ENCODE measurements around the gene APEX1.
"Not testable (repeated sequence)": the region's sequence is repeated elsewhere in the genome, so short reads cannot be mapped to it uniquely, and the experiment has no call there.

APEX1 gene

DNA sequence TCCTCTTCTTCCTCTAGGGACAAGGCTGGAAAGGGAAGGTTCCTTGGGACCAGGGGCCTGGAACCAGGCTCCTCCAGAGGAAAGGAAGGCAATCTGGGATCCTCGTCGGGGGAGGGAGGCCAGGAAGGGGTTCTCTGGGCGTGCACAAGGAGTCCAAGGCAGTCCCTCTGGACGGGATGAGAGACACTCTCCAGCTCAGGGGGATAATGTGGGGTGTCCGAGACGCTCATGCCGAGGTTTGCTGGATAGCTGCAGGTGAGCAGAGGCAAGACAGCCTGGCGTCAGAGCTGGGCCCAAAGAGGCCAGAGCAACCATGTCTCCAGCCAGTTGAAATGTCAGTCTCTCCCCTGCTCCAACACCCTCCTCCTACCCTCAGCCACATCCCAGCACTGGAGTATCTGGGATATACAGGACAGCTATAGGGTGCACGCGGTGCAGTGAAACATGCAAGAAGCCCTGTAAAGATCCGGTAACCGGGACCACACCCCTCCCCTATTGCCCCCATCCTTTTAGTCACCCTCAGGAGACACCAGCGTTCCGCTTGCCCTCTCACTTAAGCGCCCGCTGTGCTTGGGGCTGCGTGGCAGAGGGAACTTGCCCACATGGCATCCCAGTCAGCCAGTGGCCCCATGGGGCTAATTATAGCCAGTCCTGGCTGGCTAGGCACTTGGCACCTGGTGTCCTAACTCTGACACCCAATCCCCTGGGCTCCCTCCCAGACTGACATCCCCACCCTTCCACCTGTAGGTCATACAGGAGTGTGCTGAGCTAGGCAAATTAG, 19.3 kb upstream of the APEX1 start, which contains the start of gene KLHL33:
Gene KLHL33 (minus strand): TSS at position 585 of the 781 bp plus-strand sequence. CDS start 355 bp downstream, at position 230.
- H3K27me3 ChIP-seq (ENCODE audit: control insufficient read depth in 2 of 2, insufficient read depth in 2 of 2, low read length in 2 of 2) = no peaks in the 10 kb centered on the region
- H3K4me3 ChIP-seq (ENCODE audit: low read length in 2 of 2) = peak within 1 kb of the TSS in 1 of 2 donors; percentile 31
- no peaks in the 10 kb centered on the region for H3K9me3 ChIP-seq (ENCODE audit: control insufficient read depth in 2 of 2, low read length in 2 of 2)
- no peak within 1 kb of the TSS for H3K9ac ChIP-seq (ENCODE audit: low read depth in 1 of 2, low read length in 2 of 2)
- peak within 1 kb of the TSS in 1 of 2 donors; percentile 9 for H3K27ac ChIP-seq (ENCODE audit: low read depth in 2 of 2, low read length in 2 of 2)
- no peaks in the 10 kb centered on the region for H3K36me3 ChIP-seq (ENCODE audit: control insufficient read depth in 2 of 2, insufficient read depth in 2 of 2, low read length in 2 of 2)
- H3K4me1 ChIP-seq (ENCODE audit: control insufficient read depth in 2 of 2, insufficient read depth in 2 of 2, low read length in 2 of 2) = no peaks in the 10 kb centered on the region

DNA sequence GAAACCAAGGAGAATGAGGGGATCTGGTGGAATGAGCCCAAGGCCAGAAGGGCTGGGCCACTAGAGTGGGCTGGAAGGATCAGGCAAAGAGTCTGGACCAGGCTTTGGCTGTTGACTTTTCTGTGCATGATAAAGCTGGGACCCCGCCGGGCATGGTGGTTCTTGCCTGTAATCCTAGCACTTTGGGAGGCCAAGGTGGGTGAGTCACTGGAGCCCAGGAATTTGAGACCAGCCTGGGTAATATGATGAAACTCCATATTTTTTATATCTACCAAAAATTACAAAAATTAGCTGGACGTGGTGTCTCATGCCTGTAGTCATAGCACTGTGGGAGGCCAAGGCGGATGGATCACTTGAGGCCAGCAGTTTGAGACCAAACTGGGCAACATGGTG, 18.7 kb upstream of the APEX1 start:
- H3K27ac ChIP-seq (ENCODE audit: low read depth in 2 of 2, low read length in 2 of 2) = no peak overlapping the region

DNA sequence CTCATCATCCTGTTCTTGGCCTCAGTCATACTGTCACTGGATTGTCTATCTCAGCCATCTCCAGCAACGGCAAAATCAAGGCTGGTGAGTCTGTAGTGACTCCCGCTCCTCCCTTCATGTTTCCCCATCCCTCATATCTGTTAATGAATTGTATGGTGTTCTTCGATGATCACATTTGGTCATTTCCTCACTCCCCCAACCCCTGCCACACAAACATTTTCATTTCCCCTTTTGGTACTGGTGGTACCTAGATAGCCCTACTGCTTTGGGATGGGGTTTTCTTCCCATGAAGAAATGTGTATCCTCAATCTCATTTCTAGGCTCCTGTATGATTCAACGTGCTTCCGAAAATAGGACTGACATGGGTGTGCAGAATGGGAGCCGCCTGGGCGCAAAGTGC, 16.4 kb upstream of the APEX1 start:
- no peaks in the 10 kb centered on the region for H3K4me1 ChIP-seq (ENCODE audit: control insufficient read depth in 2 of 2, insufficient read depth in 2 of 2, low read length in 2 of 2)
- H3K27ac ChIP-seq (ENCODE audit: low read depth in 2 of 2, low read length in 2 of 2) = no peak overlapping the region
- H3K9me3 ChIP-seq (ENCODE audit: control insufficient read depth in 2 of 2, low read length in 2 of 2) = no peaks in the 10 kb centered on the region
- H3K4me3 ChIP-seq (ENCODE audit: low read length in 2 of 2) = no peak overlapping the region
- H3K9ac ChIP-seq (ENCODE audit: low read depth in 1 of 2, low read length in 2 of 2) = no peak overlapping the region
- H3K27me3 ChIP-seq (ENCODE audit: control insufficient read depth in 2 of 2, insufficient read depth in 2 of 2, low read length in 2 of 2) = no peaks in the 10 kb centered on the region
- no peaks in the 10 kb centered on the region for H3K36me3 ChIP-seq (ENCODE audit: control insufficient read depth in 2 of 2, insufficient read depth in 2 of 2, low read length in 2 of 2)

More for the DNA sequence above, 18.7 kb upstream of the APEX1 start:
- no peak overlapping the region for H3K9ac ChIP-seq (ENCODE audit: low read depth in 1 of 2, low read length in 2 of 2)
- no peaks in the 10 kb centered on the region for H3K36me3 ChIP-seq (ENCODE audit: control insufficient read depth in 2 of 2, insufficient read depth in 2 of 2, low read length in 2 of 2)
- no peak overlapping the region for H3K4me3 ChIP-seq (ENCODE audit: low read length in 2 of 2)
- no peaks in the 10 kb centered on the region for H3K27me3 ChIP-seq (ENCODE audit: control insufficient read depth in 2 of 2, insufficient read depth in 2 of 2, low read length in 2 of 2)
- H3K9me3 ChIP-seq (ENCODE audit: control insufficient read depth in 2 of 2, low read length in 2 of 2) = no peaks in the 10 kb centered on the region
- no peaks in the 10 kb centered on the region for H3K4me1 ChIP-seq (ENCODE audit: control insufficient read depth in 2 of 2, insufficient read depth in 2 of 2, low read length in 2 of 2)

DNA sequence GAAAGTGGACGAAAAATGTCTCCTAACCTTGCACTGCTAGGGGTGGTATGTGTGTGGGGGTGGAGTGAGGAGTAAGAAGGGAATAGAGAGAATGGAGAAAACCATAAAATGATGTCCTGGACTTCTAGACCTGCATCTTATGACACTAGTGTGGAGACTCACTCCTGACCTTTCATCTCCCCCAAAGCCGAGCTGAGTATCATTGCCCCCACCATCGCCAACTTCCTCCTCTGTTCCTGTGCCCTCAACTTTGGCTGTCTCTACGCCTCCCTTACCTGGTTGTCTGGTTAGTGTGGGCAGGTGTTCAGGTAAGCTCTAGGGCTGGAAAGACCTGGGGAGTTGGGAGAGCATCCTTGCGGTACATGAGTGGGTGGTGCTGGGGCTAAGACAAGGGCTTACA, 14.6 kb upstream of the APEX1 start:
- Histone ChIP-seq H3K4me1 (ENCODE audit: control insufficient read depth in 2 of 2, insufficient read depth in 2 of 2, low read length in 2 of 2) (no peaks in the 10 kb centered on the region), H3K27ac (ENCODE audit: low read depth in 2 of 2, low read length in 2 of 2) (no peak overlapping the region), H3K9ac (ENCODE audit: low read depth in 1 of 2, low read length in 2 of 2) (no peak overlapping the region), H3K9me3 (ENCODE audit: control insufficient read depth in 2 of 2, low read length in 2 of 2) (no peaks in the 10 kb centered on the region), H3K27me3 (ENCODE audit: control insufficient read depth in 2 of 2, insufficient read depth in 2 of 2, low read length in 2 of 2) (no peaks in the 10 kb centered on the region), H3K4me3 (ENCODE audit: low read length in 2 of 2) (no peak overlapping the region), H3K36me3 (ENCODE audit: control insufficient read depth in 2 of 2, insufficient read depth in 2 of 2, low read length in 2 of 2) (no peaks in the 10 kb centered on the region)

DNA sequence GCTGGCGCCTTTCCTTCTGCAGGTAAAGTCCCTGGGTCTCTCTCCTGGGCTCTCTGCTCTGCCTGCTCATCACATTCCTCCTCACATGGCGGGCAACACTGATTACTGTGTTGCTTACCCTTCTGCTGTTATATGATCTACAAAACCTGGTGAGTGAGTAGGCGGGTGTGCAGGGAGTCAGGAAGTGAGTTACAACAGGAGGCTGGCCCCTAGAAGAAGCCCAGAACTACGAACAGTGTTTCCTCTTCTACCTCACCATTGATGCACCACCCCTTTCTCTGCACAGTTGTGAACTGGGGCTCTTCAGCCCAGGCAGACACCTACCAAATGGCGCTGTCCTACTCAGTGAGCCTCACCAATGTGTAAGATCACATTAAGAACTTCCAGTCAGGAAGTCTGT, 14.1 kb upstream of the APEX1 start:
- Histone ChIP-seq H3K4me3 (ENCODE audit: low read length in 2 of 2) (no peak overlapping the region), H3K36me3 (ENCODE audit: control insufficient read depth in 2 of 2, insufficient read depth in 2 of 2, low read length in 2 of 2) (peaks cover 4% of the 10 kb centered on the region in 2 donors), H3K4me1 (ENCODE audit: control insufficient read depth in 2 of 2, insufficient read depth in 2 of 2, low read length in 2 of 2) (no peaks in the 10 kb centered on the region), H3K9ac (ENCODE audit: low read depth in 1 of 2, low read length in 2 of 2) (no peak overlapping the region), H3K27me3 (ENCODE audit: control insufficient read depth in 2 of 2, insufficient read depth in 2 of 2, low read length in 2 of 2) (no peaks in the 10 kb centered on the region), H3K27ac (ENCODE audit: low read depth in 2 of 2, low read length in 2 of 2) (no peak overlapping the region), H3K9me3 (ENCODE audit: control insufficient read depth in 2 of 2, low read length in 2 of 2) (no peaks in the 10 kb centered on the region)

DNA sequence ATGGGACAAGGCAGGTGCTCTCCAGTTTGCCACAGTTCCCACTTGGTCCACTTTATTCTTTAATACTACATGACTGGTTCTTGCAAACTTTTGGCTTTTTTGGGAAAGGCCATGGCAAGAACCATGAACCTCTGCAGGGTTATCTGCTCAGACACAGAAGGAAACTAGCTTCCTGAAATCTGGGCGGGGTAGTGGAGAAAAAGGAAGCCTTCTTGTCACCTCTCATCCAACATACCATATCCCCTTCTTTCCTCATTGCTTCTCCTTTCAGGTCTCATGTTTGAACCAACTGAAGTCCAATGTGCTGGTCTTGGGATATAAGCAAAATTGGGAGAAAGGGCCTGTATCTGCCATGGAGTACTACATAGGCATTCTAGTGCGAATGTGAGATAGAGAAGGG, 13.6 kb upstream of the APEX1 start:
- Histone ChIP-seq H3K4me1 (ENCODE audit: control insufficient read depth in 2 of 2, insufficient read depth in 2 of 2, low read length in 2 of 2) (no peaks in the 10 kb centered on the region), H3K27ac (ENCODE audit: low read depth in 2 of 2, low read length in 2 of 2) (no peak overlapping the region), H3K4me3 (ENCODE audit: low read length in 2 of 2) (no peak overlapping the region), H3K27me3 (ENCODE audit: control insufficient read depth in 2 of 2, insufficient read depth in 2 of 2, low read length in 2 of 2) (no peaks in the 10 kb centered on the region), H3K36me3 (ENCODE audit: control insufficient read depth in 2 of 2, insufficient read depth in 2 of 2, low read length in 2 of 2) (peaks cover 9 to 10% of the 10 kb centered on the region in 2 donors), H3K9me3 (ENCODE audit: control insufficient read depth in 2 of 2, low read length in 2 of 2) (no peaks in the 10 kb centered on the region), H3K9ac (ENCODE audit: low read depth in 1 of 2, low read length in 2 of 2) (no peak overlapping the region)

DNA sequence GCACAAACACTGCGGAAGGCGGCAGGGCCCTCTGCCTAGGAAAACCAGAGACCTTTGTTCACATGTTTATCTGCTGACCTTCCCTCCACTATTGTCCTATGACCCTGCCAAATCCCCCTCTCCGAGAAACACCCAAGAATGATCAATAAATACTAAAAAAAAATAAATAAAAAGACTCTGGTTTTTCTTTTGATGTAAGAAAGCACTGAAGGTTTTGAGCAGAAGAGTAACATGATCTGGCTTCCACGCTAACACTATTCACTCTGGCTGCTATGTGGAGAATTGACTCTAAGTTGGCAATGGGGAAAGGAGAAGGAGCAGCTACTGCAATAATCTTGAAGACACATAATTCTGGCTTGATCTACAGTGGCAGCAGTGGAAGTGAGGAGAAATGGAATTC, 11.4 kb upstream of the APEX1 start:
- H3K9me3 ChIP-seq (ENCODE audit: control insufficient read depth in 2 of 2, low read length in 2 of 2); H3K27ac ChIP-seq (ENCODE audit: low read depth in 2 of 2, low read length in 2 of 2); H3K4me3 ChIP-seq (ENCODE audit: low read length in 2 of 2); H3K9ac ChIP-seq (ENCODE audit: low read depth in 1 of 2, low read length in 2 of 2); H3K27me3 ChIP-seq (ENCODE audit: control insufficient read depth in 2 of 2, insufficient read depth in 2 of 2, low read length in 2 of 2); H3K4me1 ChIP-seq (ENCODE audit: control insufficient read depth in 2 of 2, insufficient read depth in 2 of 2, low read length in 2 of 2): not testable (repeated sequence)
- H3K36me3 ChIP-seq (ENCODE audit: control insufficient read depth in 2 of 2, insufficient read depth in 2 of 2, low read length in 2 of 2) = peaks cover 31% of the 10 kb centered on the region in 2 donors

DNA sequence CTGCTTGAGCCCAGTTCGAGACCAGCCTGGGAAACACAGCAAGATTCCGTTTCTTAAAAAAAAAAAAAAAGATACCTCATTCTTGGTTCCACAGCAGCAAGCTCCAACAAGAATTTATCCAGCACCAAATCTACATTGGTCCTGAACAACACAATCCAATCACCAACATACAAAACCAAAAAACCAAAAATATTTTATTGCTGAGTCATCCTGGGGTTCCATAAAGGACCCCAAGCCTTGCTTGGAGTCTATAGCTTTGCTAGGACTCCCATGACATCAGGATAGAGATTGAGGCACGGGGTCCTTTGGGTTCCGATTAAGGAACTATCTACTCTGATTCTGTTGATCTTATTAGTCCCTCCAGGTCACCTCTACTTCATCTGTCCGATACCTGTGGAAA, 8.1 kb upstream of the APEX1 start:
- Histone ChIP-seq H3K36me3 (ENCODE audit: control insufficient read depth in 2 of 2, insufficient read depth in 2 of 2, low read length in 2 of 2) (peaks cover 47 to 56% of the 10 kb centered on the region in 2 donors), H3K27me3 (ENCODE audit: control insufficient read depth in 2 of 2, insufficient read depth in 2 of 2, low read length in 2 of 2) (no peaks in the 10 kb centered on the region), H3K27ac (ENCODE audit: low read depth in 2 of 2, low read length in 2 of 2) (no peak overlapping the region), H3K4me3 (ENCODE audit: low read length in 2 of 2) (no peak overlapping the region), H3K9me3 (ENCODE audit: control insufficient read depth in 2 of 2, low read length in 2 of 2) (no peaks in the 10 kb centered on the region), H3K4me1 (ENCODE audit: control insufficient read depth in 2 of 2, insufficient read depth in 2 of 2, low read length in 2 of 2) (no peaks in the 10 kb centered on the region), H3K9ac (ENCODE audit: low read depth in 1 of 2, low read length in 2 of 2) (no peak overlapping the region)

DNA sequence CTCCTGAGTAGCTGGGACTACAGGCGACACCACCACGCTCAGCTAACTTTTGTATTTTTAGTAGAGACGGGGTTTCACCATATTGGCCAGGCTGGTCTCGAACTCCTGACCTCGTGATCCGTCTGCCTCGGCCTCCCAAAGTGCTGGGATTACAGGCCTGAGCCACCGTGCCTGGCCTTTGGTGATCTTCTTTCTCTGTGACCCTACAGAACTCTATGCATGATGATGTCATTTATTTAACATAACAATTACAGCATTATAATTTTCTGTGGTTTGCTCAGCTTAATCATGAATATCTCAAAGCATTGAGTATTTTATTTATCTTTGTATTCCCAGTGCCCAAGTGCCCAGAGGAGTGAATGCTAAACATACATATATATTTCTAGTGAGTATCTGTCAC, 2.2 kb upstream of the APEX1 start:
- H3K4me3 ChIP-seq (ENCODE audit: low read length in 2 of 2); H3K27ac ChIP-seq (ENCODE audit: low read depth in 2 of 2, low read length in 2 of 2); H3K9ac ChIP-seq (ENCODE audit: low read depth in 1 of 2, low read length in 2 of 2); H3K9me3 ChIP-seq (ENCODE audit: control insufficient read depth in 2 of 2, low read length in 2 of 2); H3K27me3 ChIP-seq (ENCODE audit: control insufficient read depth in 2 of 2, insufficient read depth in 2 of 2, low read length in 2 of 2): not testable (repeated sequence)
- Histone ChIP-seq H3K4me1 (ENCODE audit: control insufficient read depth in 2 of 2, insufficient read depth in 2 of 2, low read length in 2 of 2) (peaks cover 13 to 19% of the 10 kb centered on the region in 2 donors), H3K36me3 (ENCODE audit: control insufficient read depth in 2 of 2, insufficient read depth in 2 of 2, low read length in 2 of 2) (peaks cover 39 to 51% of the 10 kb centered on the region in 2 donors)

DNA sequence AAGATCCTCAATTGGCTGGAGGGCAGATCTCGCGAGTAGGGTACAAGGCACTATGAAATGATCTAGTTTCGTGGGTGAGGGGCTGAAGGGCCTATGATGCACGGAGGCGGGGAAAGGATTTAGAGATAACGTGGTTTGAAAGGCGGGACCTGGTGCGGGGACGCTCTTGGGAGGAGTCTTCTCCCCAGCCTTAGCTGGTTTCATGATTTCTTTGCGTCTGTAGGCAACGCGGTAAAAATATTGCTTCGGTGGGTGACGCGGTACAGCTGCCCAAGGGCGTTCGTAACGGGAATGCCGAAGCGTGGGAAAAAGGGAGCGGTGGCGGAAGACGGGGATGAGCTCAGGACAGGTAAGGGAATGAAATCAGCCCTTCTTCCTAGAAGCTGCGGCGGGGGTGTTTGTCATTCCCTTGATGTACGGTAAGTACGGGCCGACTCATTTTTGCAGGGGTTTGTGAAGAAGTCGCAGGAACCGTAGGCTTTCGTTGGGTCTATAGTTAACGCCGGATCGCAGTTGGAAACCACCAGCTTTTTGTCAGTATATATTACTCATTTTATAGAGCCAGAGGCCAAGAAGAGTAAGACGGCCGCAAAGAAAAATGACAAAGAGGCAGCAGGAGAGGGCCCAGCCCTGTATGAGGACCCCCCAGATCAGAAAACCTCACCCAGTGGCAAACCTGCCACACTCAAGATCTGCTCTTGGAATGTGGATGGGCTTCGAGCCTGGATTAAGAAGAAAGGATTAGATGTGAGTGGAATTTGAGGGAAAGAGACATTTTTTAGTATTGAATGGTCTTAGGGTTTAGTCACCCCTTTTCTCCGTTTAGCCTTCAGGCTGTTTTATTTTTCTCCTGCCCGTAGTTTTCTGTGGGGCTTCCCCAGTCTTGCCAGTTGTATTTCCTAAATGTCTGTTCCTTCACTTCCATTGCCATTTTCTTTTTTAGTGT, 602 bp downstream of the APEX1 start:
- peak overlapping the region; percentile 87 to 99 for H3K4me3 ChIP-seq (ENCODE audit: low read length in 2 of 2)
- peak overlapping the region; percentile 97 to 99 for H3K27ac ChIP-seq (ENCODE audit: low read depth in 2 of 2, low read length in 2 of 2)
- H3K4me1 ChIP-seq (ENCODE audit: control insufficient read depth in 2 of 2, insufficient read depth in 2 of 2, low read length in 2 of 2) = peaks cover 21 to 31% of the 10 kb centered on the region in 2 donors
- peaks cover 34 to 47% of the 10 kb centered on the region in 2 donors for H3K36me3 ChIP-seq (ENCODE audit: control insufficient read depth in 2 of 2, insufficient read depth in 2 of 2, low read length in 2 of 2)
- no peaks in the 10 kb centered on the region for H3K9me3 ChIP-seq (ENCODE audit: control insufficient read depth in 2 of 2, low read length in 2 of 2)
- H3K27me3 ChIP-seq (ENCODE audit: control insufficient read depth in 2 of 2, insufficient read depth in 2 of 2, low read length in 2 of 2) = no peaks in the 10 kb centered on the region
- H3K9ac ChIP-seq (ENCODE audit: low read depth in 1 of 2, low read length in 2 of 2) = peak overlapping the region; percentile 87 to 99
